PC-3 (cell line): ENCODE measurements around the gene AKR1C2.
"Not testable (repeated sequence)": the region's sequence is repeated elsewhere in the genome, so short reads cannot be mapped to it uniquely, and the experiment has no call there.

ENCODE experiments used
- EZH2 ChIP-seq: fragments of 300-600 bp; sonication (generic); IDR thresholded peaks from one replicate; pipeline ENCODE4 v1.6.1; 2017; ENCODE audit warnings: antibody characterized with exemption, mild to moderate bottlenecking, low read length; ENCODE audit not compliant: unreplicated experiment
- EZH2phosphoT487 ChIP-seq: fragments of 300-600 bp; sonication (generic); IDR thresholded peaks from 2 replicates; pipeline ENCODE4 v1.6.1; 2018; ENCODE audit warnings: mild to moderate bottlenecking, antibody characterized with exemption, low read length, borderline replicate concordance
- TF ChIP-seq, protein P1 (sequence below): fragments of 300-600 bp; sonication (generic); conservative IDR thresholded peaks from 2 replicates; pipeline ENCODE4 v1.5.1; 2017; ENCODE audit warnings: antibody characterized with exemption, low read depth, mild to moderate bottlenecking, low read length

GRCh38 chr10:5047055-5047454 is 43.4 kb upstream of the AKR1C2 start:
- TF ChIP-seq, protein P1, sequence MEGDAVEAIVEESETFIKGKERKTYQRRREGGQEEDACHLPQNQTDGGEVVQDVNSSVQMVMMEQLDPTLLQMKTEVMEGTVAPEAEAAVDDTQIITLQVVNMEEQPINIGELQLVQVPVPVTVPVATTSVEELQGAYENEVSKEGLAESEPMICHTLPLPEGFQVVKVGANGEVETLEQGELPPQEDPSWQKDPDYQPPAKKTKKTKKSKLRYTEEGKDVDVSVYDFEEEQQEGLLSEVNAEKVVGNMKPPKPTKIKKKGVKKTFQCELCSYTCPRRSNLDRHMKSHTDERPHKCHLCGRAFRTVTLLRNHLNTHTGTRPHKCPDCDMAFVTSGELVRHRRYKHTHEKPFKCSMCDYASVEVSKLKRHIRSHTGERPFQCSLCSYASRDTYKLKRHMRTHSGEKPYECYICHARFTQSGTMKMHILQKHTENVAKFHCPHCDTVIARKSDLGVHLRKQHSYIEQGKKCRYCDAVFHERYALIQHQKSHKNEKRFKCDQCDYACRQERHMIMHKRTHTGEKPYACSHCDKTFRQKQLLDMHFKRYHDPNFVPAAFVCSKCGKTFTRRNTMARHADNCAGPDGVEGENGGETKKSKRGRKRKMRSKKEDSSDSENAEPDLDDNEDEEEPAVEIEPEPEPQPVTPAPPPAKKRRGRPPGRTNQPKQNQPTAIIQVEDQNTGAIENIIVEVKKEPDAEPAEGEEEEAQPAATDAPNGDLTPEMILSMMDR, result not testable (repeated sequence)
- TF ChIP-seq EZH2phosphoT487, EZH2: not testable (repeated sequence)
